HepG2 (cell line): ENCODE results near the gene INSIG2. TPM values are rescaled to one million over a fixed set of nuclear protein-coding genes. Genes with fewer than 3 reads are reported as not detected.

Source experiments
- ATAC-seq: fragments of 200-7000 bp; cut with Tn5 transposase; 3 replicates; pipeline ENCODE4 v1.9.1; 2020; ENCODE audit warnings: mild to moderate bottlenecking, moderate library complexity
- BruUV-seq: library from RNA; stranded (reverse); fragments of 400-500 nt; replicated peaks from 2 replicates; lab custom pipeline; 2021; lab: Mats Ljungman, UMichigan
- CTCF ChIA-PET: fragments of 300-600 bp; formaldehyde crosslinking; extraction: SDS; loops from one replicate; lab custom pipeline; 2021; ENCODE audit warnings: low total read pairs, inconsistent platforms, low intra/inter-chr PET ratio; lab: Yijun Ruan, JAX
- POLR2A ChIA-PET: fragments of 350-600 bp; sonication (Branson Sonifier 250); formaldehyde crosslinking; loops from one replicate; lab custom pipeline; 2020; ENCODE audit warnings: antibody characterized with exemption, inconsistent platforms; lab: Yijun Ruan, JAX
- DNase-seq: peaks from one replicate; pipeline ENCODE4 v3.0.0-alpha.2; 2015; ENCODE audit warnings: low spot score
- FAIRE-seq: peaks from 3 replicates; lab custom pipeline; 2011; peaks lifted over from hg19 to GRCh38; lab: Jason Lieb, UNC
- H2AFZ ChIP-seq: one replicate; pipeline ENCODE4 v1.6.1; 2011; ENCODE audit warnings: low read length, inconsistent platforms
- H3K27ac ChIP-seq: fragments of 300-600 bp; 3 replicates; pipeline ENCODE4 v1.8.0; 2011; ENCODE audit warnings: mixed run types, mild to moderate bottlenecking, mixed read lengths, low read length, inconsistent platforms; ENCODE audit not compliant: insufficient read depth; ENCODE audit errors: extremely low read length
- H3K27me3 ChIP-seq, 2 experiments: fragments of 200-600 bp in 1 of 2; 2 replicates in 1 of 2; 3 replicates in 1 of 2; pipeline versions ENCODE4 v1.6.0 to v1.8.0; 2011; ENCODE audit warnings: low read length in 2 of 2, mild to moderate bottlenecking in 2 of 2, moderate library complexity in 2 of 2, inconsistent platforms in 1 of 2; ENCODE audit not compliant: insufficient read depth in 2 of 2, control insufficient read depth in 1 of 2
- H3K36me3 ChIP-seq, 2 experiments: fragments of 200-600 bp in 1 of 2; replicated peaks in 1 of 2; 2 replicates in 1 of 2; 3 replicates in 1 of 2; pipeline versions ENCODE4 v1.5.1 to v1.8.0; 2011; ENCODE audit warnings: low read length in 2 of 2, inconsistent platforms in 1 of 2; ENCODE audit not compliant: insufficient read depth in 2 of 2, control insufficient read depth in 1 of 2
- H3K4me1 ChIP-seq: 2 replicates; pipeline ENCODE4 v1.5.1; 2012; ENCODE audit warnings: low read length, inconsistent platforms; ENCODE audit not compliant: insufficient read depth
- H3K4me2 ChIP-seq: 2 replicates; pipeline ENCODE4 v1.6.0; 2011; ENCODE audit warnings: low read depth, low read length, inconsistent platforms
- H3K4me3 ChIP-seq, 3 experiments: fragments of 200-600 bp in 1 of 3; sonication (generic), shearing (Covaris generic) in 1 of 3; replicated peaks in 1 of 3; 2 replicates each; pipeline ENCODE4 v1.5.1; 2011 to 2016; ENCODE audit warnings: low read length in 3 of 3, inconsistent platforms in 2 of 3, low read depth in 2 of 3, mild to moderate bottlenecking in 2 of 3, control low read depth in 1 of 3, mixed read lengths in 1 of 3; ENCODE audit not compliant: insufficient read depth in 1 of 3
- H3K79me2 ChIP-seq: one replicate; pipeline ENCODE4 v1.6.1; 2011; ENCODE audit warnings: low read length, inconsistent platforms; ENCODE audit not compliant: insufficient read depth
- H3K9ac ChIP-seq: 2 replicates; pipeline ENCODE4 v1.6.0; 2011; ENCODE audit warnings: mild to moderate bottlenecking, low read depth, low read length, inconsistent platforms; ENCODE audit not compliant: insufficient read depth
- H3K9me3 ChIP-seq: 2 replicates; pipeline ENCODE4 v1.5.1; 2012; ENCODE audit warnings: mild to moderate bottlenecking, low read length
- H4K20me1 ChIP-seq: 2 replicates; pipeline ENCODE4 v1.6.0; 2011; ENCODE audit warnings: inconsistent platforms, mild to moderate bottlenecking, low read length, moderate library complexity; ENCODE audit not compliant: insufficient read depth
- ETV5 ChIP-seq: IDR thresholded peaks from 2 replicates; pipeline ENCODE4 v1.6.1; 2018; ENCODE audit warnings: missing biosample characterization, missing genetic modification reagents, inconsistent platforms, borderline replicate concordance
- ETV6 ChIP-seq: sonication (generic); formaldehyde crosslinking; conservative IDR thresholded peaks from 2 replicates; pipeline ENCODE4 v1.4.0; 2020; ENCODE audit warnings: missing genetic modification reagents
- JUNB ChIP-seq: sonication (generic); formaldehyde crosslinking; IDR thresholded peaks from 2 replicates; pipeline ENCODE4 v1.8.0; 2022; ENCODE audit warnings: missing genetic modification reagents, mild to moderate bottlenecking, borderline replicate concordance
- SMARCC2 ChIP-seq: fragments of 450-650 bp; IDR thresholded peaks from 2 replicates; pipeline ENCODE4 v1.6.1; 2017; ENCODE audit warnings: antibody characterized with exemption, mild to moderate bottlenecking
- TGIF2 ChIP-seq: IDR thresholded peaks from 2 replicates; pipeline ENCODE4 v1.6.1; 2016; ENCODE audit warnings: control low read depth, missing compliant biosample characterization
- ZBTB21 ChIP-seq: sonication (generic); formaldehyde crosslinking; IDR thresholded peaks from 2 replicates; pipeline ENCODE4 v1.4.0; 2020; ENCODE audit warnings: missing genetic modification reagents
- ZBTB46 ChIP-seq: sonication (generic); formaldehyde crosslinking; IDR thresholded peaks from 2 replicates; pipeline ENCODE4 v1.4.0; 2020; ENCODE audit warnings: mild to moderate bottlenecking, missing genetic modification reagents, borderline replicate concordance
- ZNF142 ChIP-seq: sonication (generic); formaldehyde crosslinking; IDR thresholded peaks from 2 replicates; pipeline ENCODE4 v1.4.0; 2020; ENCODE audit warnings: missing genetic modification reagents
- ZNF326 ChIP-seq: sonication (generic); formaldehyde crosslinking; IDR thresholded peaks from 2 replicates; pipeline ENCODE4 v1.4.0; 2020; ENCODE audit warnings: missing genetic modification reagents, borderline replicate concordance
- ZNF564 ChIP-seq: sonication (generic); formaldehyde crosslinking; IDR thresholded peaks from 2 replicates; pipeline ENCODE4 v1.8.1; 2023; ENCODE audit warnings: mild to moderate bottlenecking, missing genetic modification reagents
- WGBS: methylation state at CpG from one replicate; pipeline ENCODE4 v1.1.6; 2017; ENCODE audit warnings: low lambda C conversion rate; 5-methylcytosine and 5-hydroxymethylcytosine counted together
- in situ Hi-C: cut with HindIII; loops from 2 replicates; pipeline ENCODE4 v1.10.0; 2017; ENCODE audit warnings: low pct_unique_long_range_greater_than_20kb; ENCODE audit not compliant: extremely low pct_ligation_motif_present
- intact Hi-C: fragments of 100-400 bp; cut with micrococcal nuclease; formaldehyde crosslinking; loops from one replicate; pipeline ENCODE4 v1.10.0; 2022; ENCODE audit not compliant: unreplicated experiment
- polyA plus RNA-seq, 8 experiments: library from polyadenylated mRNA; depleted of rRNA in 3 of 8; stranded (reverse) in 7 of 8; unstranded in 1 of 8; fragments of >200 nt; fragmentation: Illumina TruSeq in 4 of 8; extraction: Trizol in 4 of 8; gene quantifications; 2 replicates each; pipeline versions ENCODE4 v1.2.1 to v1.2.3, GENCODE V29; 2011 to 2016; ENCODE audit warnings: low read depth in 4 of 8, missing spikeins in 1 of 8, mixed read lengths in 1 of 8; ENCODE audit not compliant: insufficient read depth in 1 of 8
- total RNA-seq, 5 experiments: library from RNA; depleted of rRNA; stranded (reverse); fragments of >200 nt; fragmentation: Illumina TruSeq; extraction: Trizol; gene quantifications; 2 replicates each; pipeline ENCODE4 v1.2.3, GENCODE V29; 2016; ENCODE audit warnings: low read depth in 1 of 5

INSIG2 gene
- total and polyA plus RNA-seq, 2 of the 13 experiments (the other 11 are each of a cell fraction or from before 2014, with no cell fraction given), result 73.5 to 481 TPM

- H3K27ac ChIP-seq, result no peak overlapping the region
- POLR2A ChIA-PET, result no interaction called here
- 74% methylated on average over 3 of the region's 3 CpGs for WGBS
These were observed 60.5 kb downstream of the INSIG2 start for GRCh38 chr2:118148809-118149208.

More at GRCh38 chr2:118148809-118149208, 60.5 kb downstream of the INSIG2 start:
- Histone ChIP-seq H3K4me2 (no peak overlapping the region), H3K4me1 (peaks cover 28% of the 10 kb centered on the region), H3K9ac (no peak overlapping the region), H3K4me3 (no peak overlapping the region), H3K27me3 (no peaks in the 10 kb centered on the region), H3K79me2 (no peaks in the 10 kb centered on the region), H3K9me3 (no peaks in the 10 kb centered on the region), H2AFZ (no peak overlapping the region), H3K36me3 (no peaks in the 10 kb centered on the region), H4K20me1 (no peaks in the 10 kb centered on the region)
- TF ChIP-seq ZNF326 (CRISPR knock-in tag) (no peak), SMARCC2 (no peak), TGIF2 (CRISPR knock-in tag) (no peak), ZNF142 (CRISPR knock-in tag) (no peak), ZBTB46 (CRISPR knock-in tag) (no peak), ETV5 (CRISPR knock-in tag) (no peak), ZNF564 (CRISPR knock-in tag) (no peak), ETV6 (CRISPR knock-in tag) (no peak), ZBTB21 (CRISPR knock-in tag) (no peak), JUNB (no peak)
- in situ Hi-C loops (no loop called here), intact Hi-C loops (no loop called here)
- FAIRE-seq, result no peak
- no peak for ATAC-seq
- BruUV-seq, result no TSS peak
- DNase-seq, result no peak
- CTCF ChIA-PET, result no interaction called here
